GM12892 (cell line): ENCODE measurements around the gene OAS1.

ENCODE experiments used
- POLR2A ChIP-seq: IDR thresholded peaks from 2 replicates; pipeline ENCODE4 v1.6.1; 2011; ENCODE audit warnings: low read depth, low read length, control low read depth
- POLR2AphosphoS5 ChIP-seq: IDR thresholded peaks from 2 replicates; pipeline ENCODE4 v1.6.1; 2011; ENCODE audit warnings: low read depth, low read length, control low read depth
- TAF1 ChIP-seq: IDR thresholded peaks from 2 replicates; pipeline ENCODE4 v1.6.1; 2011; ENCODE audit warnings: low read depth, mild to moderate bottlenecking, control low read depth, low read length, borderline replicate concordance

DNA sequence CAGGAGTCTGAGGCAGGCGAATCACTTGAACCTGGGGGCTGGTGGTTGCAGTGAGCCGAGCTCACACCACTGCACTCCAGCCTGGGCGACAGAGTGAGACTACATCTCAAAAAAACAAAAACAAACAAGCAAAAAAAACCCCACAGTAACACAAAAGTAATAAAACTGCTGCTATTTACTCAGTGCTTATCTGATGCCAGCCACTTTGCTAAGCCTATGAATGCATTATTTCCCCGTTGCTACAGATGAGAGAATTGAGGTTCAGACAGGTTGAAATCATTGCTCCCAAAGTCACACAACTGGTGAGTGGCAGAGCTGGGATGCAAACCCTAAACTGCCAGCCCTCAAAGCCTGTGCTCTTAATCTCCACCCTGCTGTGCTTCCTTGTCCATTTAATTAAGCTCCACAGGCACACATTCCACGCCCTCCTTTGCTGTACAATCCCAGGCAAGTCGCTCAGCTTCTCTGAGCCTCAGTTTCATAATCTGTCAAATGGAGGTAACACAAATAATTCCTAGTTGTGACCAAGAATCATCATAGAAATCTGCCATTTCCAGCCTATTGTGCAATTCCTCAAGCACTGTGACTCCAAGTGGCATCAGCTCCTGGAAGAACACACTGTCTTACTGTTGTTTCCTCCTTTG is 25.8 kb downstream of the OAS1 start:
- TF ChIP-seq TAF1 = no peak
- no peak for TF ChIP-seq POLR2A
- TF ChIP-seq POLR2AphosphoS5 = no peak
